ENCODE data around the gene PDE4D. TPM values are rescaled to one million over a fixed set of nuclear protein-coding genes. Genes with fewer than 3 reads are reported as not detected.

Gene PDE4D
- total RNA-seq, 1 experiment from 2014 or later = 2.1 TPM

DNA sequence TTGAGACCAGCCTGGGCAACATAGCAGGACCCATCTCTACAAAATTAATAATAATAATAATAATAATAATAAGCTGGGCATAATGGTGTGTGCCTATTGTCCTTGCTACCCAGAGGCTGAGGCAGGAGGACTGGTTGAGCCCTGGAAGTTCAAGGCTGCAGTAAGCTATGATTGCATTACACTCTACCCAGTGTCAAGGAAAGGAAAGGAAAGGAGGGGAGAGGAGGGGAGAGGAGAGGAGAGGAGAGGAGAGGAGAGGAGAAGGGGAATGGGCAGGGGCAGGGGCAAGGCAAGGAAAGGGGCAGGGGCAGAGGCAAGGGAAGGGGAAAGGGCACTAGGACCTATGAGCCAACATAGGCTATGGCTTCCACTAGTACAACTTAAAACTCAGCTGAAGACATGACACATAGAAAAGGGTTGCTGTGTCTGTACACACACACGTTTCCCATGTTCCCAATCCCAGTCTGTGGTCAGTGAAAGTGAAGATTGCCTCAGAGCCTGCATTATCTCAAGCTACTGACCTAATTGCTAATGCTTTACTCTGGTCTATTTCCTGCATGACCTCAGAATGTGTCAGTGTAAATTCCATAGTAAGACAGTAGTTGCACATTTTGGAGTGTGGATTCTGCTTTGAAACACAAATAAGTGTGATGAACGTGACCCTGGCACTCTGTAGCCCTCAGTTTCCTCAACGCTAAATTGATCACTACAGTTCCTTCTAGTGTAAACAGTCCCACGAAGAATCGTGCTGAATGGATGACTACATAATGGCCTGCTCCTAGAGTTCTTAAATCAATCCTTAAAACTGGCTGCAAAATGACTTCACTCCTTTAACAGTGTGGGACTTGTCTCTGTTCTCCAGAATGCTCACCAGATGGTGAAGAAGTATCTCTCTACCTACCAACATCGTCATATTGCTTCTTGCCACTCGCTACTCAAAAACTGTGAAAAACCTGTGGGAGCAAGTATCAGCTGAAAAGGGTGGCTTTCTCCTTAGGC, 813.6 kb downstream of the PDE4D start:
- no peaks in the 10 kb centered on the region for H4K20me1 ChIP-seq (ENCODE audit: control insufficient read depth, insufficient read depth, insufficient read length)
- TF ChIP-seq, protein P1, sequence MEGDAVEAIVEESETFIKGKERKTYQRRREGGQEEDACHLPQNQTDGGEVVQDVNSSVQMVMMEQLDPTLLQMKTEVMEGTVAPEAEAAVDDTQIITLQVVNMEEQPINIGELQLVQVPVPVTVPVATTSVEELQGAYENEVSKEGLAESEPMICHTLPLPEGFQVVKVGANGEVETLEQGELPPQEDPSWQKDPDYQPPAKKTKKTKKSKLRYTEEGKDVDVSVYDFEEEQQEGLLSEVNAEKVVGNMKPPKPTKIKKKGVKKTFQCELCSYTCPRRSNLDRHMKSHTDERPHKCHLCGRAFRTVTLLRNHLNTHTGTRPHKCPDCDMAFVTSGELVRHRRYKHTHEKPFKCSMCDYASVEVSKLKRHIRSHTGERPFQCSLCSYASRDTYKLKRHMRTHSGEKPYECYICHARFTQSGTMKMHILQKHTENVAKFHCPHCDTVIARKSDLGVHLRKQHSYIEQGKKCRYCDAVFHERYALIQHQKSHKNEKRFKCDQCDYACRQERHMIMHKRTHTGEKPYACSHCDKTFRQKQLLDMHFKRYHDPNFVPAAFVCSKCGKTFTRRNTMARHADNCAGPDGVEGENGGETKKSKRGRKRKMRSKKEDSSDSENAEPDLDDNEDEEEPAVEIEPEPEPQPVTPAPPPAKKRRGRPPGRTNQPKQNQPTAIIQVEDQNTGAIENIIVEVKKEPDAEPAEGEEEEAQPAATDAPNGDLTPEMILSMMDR (conservative IDR thresholded peaks at IDR 0.05) = no peak
- no peak overlapping the region for H4K91ac ChIP-seq (ENCODE audit: insufficient read length, low read depth, low read length)
- Mint-ChIP-seq H3K27me3 (ENCODE audit: low read depth) (no peaks in the 10 kb centered on the region), H3K4me1 (no peaks in the 10 kb centered on the region), H3K9me3 (no peaks in the 10 kb centered on the region), H3K36me3 (ENCODE audit: insufficient read depth in 1 of 3, low read depth in 3 of 3) (no peaks in the 10 kb centered on the region), H3K27ac (no peak overlapping the region), H3K4me3 (no peak overlapping the region)
- no peak for DNase-seq
- no peak overlapping the region for H2BK20ac ChIP-seq (ENCODE audit: low read depth, low read length, poor library complexity, severe bottlenecking)
- H4K5ac ChIP-seq (ENCODE audit: insufficient read length, low read depth, low read length) = no peak overlapping the region
- H3K9me3 ChIP-seq (ENCODE audit: control insufficient read depth, low read depth, low read length) = no peaks in the 10 kb centered on the region
- no peak overlapping the region for H3K23ac ChIP-seq (ENCODE audit: insufficient read length, low read depth, low read length)
- H2BK5ac ChIP-seq (ENCODE audit: insufficient read length, low read length) = no peak overlapping the region
- H2AFZ ChIP-seq (ENCODE audit: low read length) = no peak overlapping the region
- no peak overlapping the region for H3K27ac ChIP-seq (ENCODE audit: insufficient read length, low read depth, low read length)
- no peak overlapping the region for H3T11ph ChIP-seq (ENCODE audit: low read length)
- H2AK5ac ChIP-seq (ENCODE audit: insufficient read length, low read length) = no peak overlapping the region
- no CpG with 5 or more reads among the region's 7 CpGs for WGBS (ENCODE audit: extremely low coverage, insufficient read length, low lambda C conversion rate)
- no peak overlapping the region for H3K4ac ChIP-seq (ENCODE audit: low read depth, low read length)
- no peak overlapping the region for H3K56ac ChIP-seq (ENCODE audit: insufficient read length, low read depth, low read length)
- H2BK15ac ChIP-seq (ENCODE audit: low read depth, low read length) = no peak overlapping the region
- H4K8ac ChIP-seq (replicated peaks; ENCODE audit: insufficient read length, low read depth, low read length) = no peak overlapping the region
- H3K9ac ChIP-seq (ENCODE audit: extremely low read depth, insufficient read length, low read length) = no peak overlapping the region
- no peak overlapping the region for H2BK120ac ChIP-seq (ENCODE audit: low read depth, low read length, poor library complexity, severe bottlenecking)
- no peaks in the 10 kb centered on the region for H3K23me2 ChIP-seq (ENCODE audit: insufficient read length, low read depth, low read length, poor library complexity, severe bottlenecking)
- H3K14ac ChIP-seq (ENCODE audit: insufficient read depth, low read length) = no peak overlapping the region
- no peaks in the 10 kb centered on the region for H3K79me2 ChIP-seq (ENCODE audit: insufficient read depth, low read length)
- H3K79me1 ChIP-seq (ENCODE audit: insufficient read depth, low read depth, low read length, poor library complexity, severe bottlenecking) = no peaks in the 10 kb centered on the region
- H3K27me3 ChIP-seq (ENCODE audit: insufficient read depth, low read length) = no peaks in the 10 kb centered on the region
- no peaks in the 10 kb centered on the region for H3K4me1 ChIP-seq (ENCODE audit: insufficient read depth, low read length)
- H2BK12ac ChIP-seq (ENCODE audit: insufficient read length, low read depth, low read length) = no peak overlapping the region
- no peak overlapping the region for H3K18ac ChIP-seq (ENCODE audit: insufficient read length, low read depth, low read length)
- no peak overlapping the region for H3K4me2 ChIP-seq (ENCODE audit: insufficient read depth, insufficient read length, low read length)
